Uterus (tissue), 2 donors: Measurements from ENCODE around the gene PRKCE.

ENCODE experiments used
- CTCF ChIP-seq, 4 experiments: fragments of 200-600 bp in 2 of 4; fragments of 450-650 bp in 2 of 4; sonication (generic) in 2 of 4; IDR thresholded peaks; one replicate each; pipeline ENCODE4 v1.5.1; 2016 to 2019; ENCODE audit warnings: antibody characterized with exemption in 4 of 4, mild to moderate bottlenecking in 2 of 4, moderate library complexity in 1 of 4
- POLR2A ChIP-seq, 2 donors: fragments of 450-650 bp; IDR thresholded peaks; one replicate each; pipeline ENCODE4 v1.6.1; 2016; ENCODE audit warnings: antibody characterized with exemption in 2 of 2, mild to moderate bottlenecking in 1 of 2, moderate library complexity in 1 of 2

GRCh38 chr2:45781464-45781811, 130.0 kb downstream of the PRKCE start:
- TF ChIP-seq CTCF (IDR thresholded peaks at IDR 0.05) (no peak), POLR2A (IDR thresholded peaks at IDR 0.05) (no peak)
